Sciatic nerve (tissue), 2 donors: ENCODE measurements around the gene ZNHIT2. TPM values are rescaled to one million over a fixed set of nuclear protein-coding genes. Genes with fewer than 3 reads are reported as not detected.

Experiments used
- ATAC-seq: fragments of 200-7000 bp; cut with Tn5 transposase; one replicate; pipeline ENCODE4 v1.9.1; 2020; ENCODE audit warnings: mild to moderate bottlenecking, moderate library complexity
- DNase-seq: peaks from one replicate; pipeline ENCODE4 v3.0.0-alpha.2; 2020; ENCODE audit warnings: low spot score
- intact Hi-C: fragments of 100-400 bp; cut with DNase I; formaldehyde crosslinking; loops from one replicate; pipeline ENCODE4 v1.14.2; 2022
- total RNA-seq: library from RNA; stranded (reverse); fragmentation: NEBNext Ultra II Directional; extraction: Animal tissue kit (Norgen Biotek cat#: 25700); gene quantifications from one replicate; pipeline ENCODE4 v1.2.1, GENCODE V29; 2021
- donor health status: DM: no; HTN: no; CAD: no.
- donor health status: DM: no; HTN: no; CAD: no.

ZNHIT2 gene
- total RNA-seq, 1 donor from 2014 or later = 6.8 TPM

GRCh38 chr11:65111159-65111743, 6.2 kb downstream of the ZNHIT2 start:
- ATAC-seq (peak; percentile 1), DNase-seq (no peak)
- intact Hi-C loops = loop anchor here (10.0 kb wide), 2 partner anchors 96 to 186 kb away; partner anchors contain the start of genes ARL2 and PPP2R5B

- intact Hi-C loops = loop anchor here (10.0 kb wide), 2 partner anchors 96 to 186 kb away; partner anchors contain the start of genes ARL2 and PPP2R5B
- ATAC-seq (peak; percentile 73), DNase-seq (peak; percentile 96)
These were observed 7.1 kb downstream of the ZNHIT2 start for GRCh38 chr11:65110354-65110861.

- DNase-seq (peak; percentile 64), ATAC-seq (no peak)
- intact Hi-C loops = loop anchor here (10.0 kb wide), 2 partner anchors 95 to 185 kb away; partner anchors contain the start of genes ARL2 and PPP2R5B
These were observed 8.0 kb downstream of the ZNHIT2 start for GRCh38 chr11:65109231-65110198.

DNA sequence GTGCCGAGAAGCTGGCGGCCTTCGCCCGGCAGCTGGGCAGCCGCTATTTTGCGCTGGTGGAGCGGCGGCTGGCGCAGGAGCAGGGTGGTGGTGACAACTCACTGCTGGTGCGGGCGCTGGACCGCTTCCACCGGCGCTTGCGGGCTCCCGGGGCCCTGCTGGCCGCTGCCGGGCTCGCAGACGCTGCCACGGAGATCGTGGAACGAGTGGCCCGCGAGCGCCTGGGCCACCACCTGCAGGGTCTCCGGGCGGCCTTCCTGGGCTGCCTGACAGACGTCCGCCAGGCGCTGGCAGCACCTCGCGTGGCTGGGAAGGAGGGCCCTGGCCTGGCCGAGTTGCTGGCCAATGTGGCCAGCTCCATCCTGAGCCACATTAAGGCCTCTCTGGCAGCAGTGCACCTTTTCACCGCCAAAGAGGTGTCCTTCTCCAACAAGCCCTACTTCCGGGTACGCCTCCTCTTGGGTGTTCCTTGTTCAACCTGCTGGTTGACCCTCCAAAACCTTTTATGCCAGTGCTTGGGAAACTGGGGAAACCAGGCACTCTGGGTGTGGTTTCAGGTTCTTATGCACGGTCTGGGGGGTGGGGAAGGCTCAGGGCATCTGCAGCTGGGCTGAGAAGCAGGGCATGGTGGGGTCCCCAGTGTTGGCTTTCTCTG, 8.9 kb downstream of the ZNHIT2 start:
- intact Hi-C loops = no loop called here
- no peak for ATAC-seq
- DNase-seq = no peak

GRCh38 chr11:65107751-65108468, 9.6 kb downstream of the ZNHIT2 start:
- intact Hi-C loops = no loop called here
- no peak for ATAC-seq
- no peak for DNase-seq

DNA sequence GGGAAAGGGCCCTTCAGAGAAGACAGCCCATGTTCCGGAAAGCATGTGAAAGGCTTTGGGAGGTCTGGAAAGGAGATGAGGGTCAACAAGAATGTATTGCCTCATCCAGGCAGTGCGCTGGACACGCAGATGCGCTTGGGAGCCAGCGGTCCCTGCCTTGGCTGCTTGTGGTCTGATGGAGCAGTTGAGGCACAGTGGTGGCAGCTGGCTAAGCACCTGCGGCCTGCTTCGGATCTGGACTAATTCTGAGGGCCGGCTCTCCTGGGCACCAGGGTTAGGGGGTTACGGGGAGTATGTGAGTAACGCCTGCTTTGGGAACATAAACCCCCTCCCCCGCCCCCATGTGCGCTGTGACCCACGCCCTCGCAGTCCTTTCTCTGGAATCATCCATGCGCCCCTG, 10.4 kb downstream of the ZNHIT2 start:
- intact Hi-C loops = no loop called here
- DNase-seq = no peak
- ATAC-seq = no peak

- no peak for DNase-seq
- ATAC-seq = no peak
- intact Hi-C loops = no loop called here
These were observed 12.9 kb downstream of the ZNHIT2 start for GRCh38 chr11:65104628-65105027.

DNA sequence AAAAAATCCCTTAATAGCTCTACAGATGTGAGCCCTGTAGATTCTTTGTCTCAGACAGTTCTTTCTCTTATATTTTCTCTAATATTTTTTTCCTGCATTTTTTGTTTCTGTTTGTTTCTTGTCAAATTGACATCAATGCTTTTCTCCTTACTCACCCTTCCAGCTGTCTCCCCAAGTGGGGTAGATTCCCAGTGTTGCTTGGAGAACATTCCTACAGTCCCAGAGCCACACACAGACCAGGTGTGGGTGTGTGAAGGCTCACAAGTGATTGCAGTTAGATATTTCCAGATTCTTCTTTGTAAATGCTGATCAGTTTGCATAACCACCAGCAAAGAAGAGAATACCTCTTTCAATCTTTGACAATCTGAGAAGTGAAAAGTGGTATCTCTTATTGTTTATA, 14.0 kb downstream of the ZNHIT2 start:
- DNase-seq (no peak), ATAC-seq (no peak)
- intact Hi-C loops = no loop called here

GRCh38 chr11:65102142-65103095, 15.1 kb downstream of the ZNHIT2 start:
- DNase-seq (no peak), ATAC-seq (peak; percentile 76)
- intact Hi-C loops = no loop called here

DNA sequence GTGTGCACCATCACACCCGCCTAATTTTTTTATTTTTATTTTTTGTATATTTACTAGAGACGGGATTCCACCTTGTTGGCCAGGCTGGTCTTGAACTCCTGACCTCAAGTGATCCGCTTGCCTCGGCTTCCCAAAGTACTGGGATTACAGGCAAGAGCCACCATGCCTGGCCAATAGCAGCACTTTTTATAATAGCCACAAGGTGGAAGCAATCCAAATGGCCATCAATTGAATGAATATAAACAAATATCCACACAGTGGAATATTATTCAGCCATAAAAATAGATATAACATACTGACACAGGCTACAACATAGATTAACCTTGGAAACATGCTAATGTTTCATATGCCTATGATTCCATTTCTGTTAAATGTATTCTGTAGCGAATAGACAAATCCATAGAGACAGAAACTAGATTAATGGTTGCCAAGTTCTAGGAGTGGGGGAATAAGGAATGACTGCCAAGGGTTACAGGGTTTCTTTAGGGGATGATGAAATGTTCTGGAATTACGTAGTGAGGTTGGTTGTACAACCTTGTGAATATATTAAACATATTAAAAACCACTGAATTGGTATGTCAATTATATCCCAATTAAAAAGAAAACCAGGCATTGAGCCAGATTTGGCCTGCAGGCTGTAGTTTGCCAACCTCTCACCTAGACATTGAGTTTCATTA, 16.7 kb downstream of the ZNHIT2 start:
- no peak for DNase-seq
- intact Hi-C loops = no loop called here
- no peak for ATAC-seq

DNA sequence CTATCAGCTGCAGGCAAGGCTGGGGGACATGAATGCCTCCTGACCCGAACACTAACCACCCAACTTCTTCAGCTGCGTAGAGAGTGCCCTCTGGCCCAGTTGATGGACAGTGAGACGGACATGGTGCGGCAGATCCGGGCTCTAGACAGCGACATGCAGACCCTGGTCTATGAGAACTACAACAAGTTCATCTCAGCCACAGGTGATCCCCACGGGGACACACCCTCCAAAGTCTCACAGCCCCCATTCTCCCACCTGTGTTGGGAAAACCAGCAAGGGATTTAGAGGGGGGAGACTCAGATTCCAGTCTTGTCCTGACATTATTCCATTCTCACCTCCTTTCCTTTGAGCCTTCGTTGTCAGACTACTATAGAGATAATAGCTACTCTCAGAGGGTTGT, 20.6 kb downstream of the ZNHIT2 start:
- DNase-seq (no peak), ATAC-seq (no peak)
- intact Hi-C loops = no loop called here

DNA sequence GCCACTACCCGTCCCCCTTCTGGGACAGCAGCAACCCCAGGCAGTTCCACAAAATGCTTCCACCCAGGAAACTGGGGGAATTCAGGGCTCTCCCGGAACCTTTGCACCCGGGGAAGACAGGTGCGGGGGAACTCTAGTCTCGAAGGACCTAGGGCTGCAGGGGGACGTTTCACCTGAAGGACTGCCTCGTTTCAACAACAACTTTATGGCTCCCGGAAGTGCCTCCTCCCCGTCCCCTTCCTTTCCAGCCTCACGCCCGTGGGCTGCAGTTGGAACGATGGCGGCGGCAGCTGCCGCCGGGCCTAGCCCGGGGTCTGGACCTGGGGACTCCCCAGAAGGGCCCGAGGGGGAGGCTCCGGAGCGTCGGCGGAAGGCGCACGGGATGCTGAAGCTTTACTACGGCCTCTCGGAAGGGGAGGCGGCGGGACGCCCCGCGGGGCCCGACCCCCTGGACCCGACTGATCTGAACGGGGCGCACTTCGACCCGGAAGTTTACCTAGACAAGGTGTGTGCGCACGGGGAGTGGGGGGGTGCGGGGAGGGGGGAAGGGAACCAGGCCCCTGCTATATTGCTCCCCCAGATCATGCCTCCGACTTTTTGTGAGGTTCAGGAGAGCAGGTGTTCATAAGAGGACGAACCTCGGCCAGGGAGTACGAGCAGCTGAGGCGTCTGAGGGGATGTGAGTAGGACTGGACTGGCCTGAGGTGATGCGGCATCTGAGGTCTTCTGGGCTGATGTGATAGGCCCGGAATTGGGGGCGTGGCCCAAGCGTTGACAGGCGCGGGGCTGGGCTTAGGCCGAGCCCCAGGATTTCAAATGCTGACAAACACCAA, 21.3 kb downstream of the ZNHIT2 start, which contains the start of gene VPS51:
TSS of gene VPS51 (plus strand) at position 241 of the 833 bp plus-strand sequence. CDS start at position 278, 37 bp downstream.
- peak; percentile 90 for DNase-seq
- ATAC-seq = peak; percentile 97
- intact Hi-C loops = no loop called here

DNA sequence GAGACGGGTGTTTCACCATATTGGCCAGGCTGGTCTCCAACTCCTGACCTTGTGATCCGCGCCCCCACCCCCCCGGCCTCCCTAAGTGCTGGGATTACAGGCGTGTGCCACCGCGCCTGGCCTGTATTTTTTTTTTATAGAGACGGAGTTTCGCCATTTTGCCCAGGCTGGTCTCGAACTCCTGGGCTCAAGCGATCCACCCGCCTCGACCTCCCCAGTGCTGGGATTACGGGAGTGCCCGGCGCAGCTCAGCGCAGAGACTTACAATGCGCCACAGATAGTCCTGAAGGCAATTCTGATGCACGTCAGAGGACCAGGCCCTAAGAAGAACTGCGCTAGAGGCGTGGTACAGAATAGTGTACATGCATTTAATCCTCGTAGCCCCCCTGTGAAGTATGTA, 22.1 kb downstream of the ZNHIT2 start:
- DNase-seq = no peak
- no peak for ATAC-seq
- intact Hi-C loops = no loop called here

DNA sequence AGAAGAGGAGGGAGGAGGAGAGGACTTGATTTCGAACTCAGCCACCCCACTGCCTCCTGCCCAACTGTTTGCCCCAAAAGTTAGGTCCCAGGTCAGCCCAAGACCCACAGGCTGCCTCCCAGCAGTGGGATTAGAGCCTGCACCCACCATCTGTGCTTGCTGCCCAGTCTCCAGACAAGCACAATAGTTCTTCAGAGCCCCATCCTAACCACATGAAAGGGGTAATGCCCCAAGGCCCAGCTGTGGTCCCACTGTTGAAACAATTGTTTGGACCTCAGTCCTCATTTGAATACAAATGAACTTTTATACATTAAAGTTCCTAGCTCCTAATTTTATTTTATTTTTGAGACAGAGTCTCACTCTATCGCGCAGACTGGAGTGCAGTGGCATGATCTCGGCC, 26.9 kb downstream of the ZNHIT2 start:
- ATAC-seq = no peak
- intact Hi-C loops = no loop called here
- no peak for DNase-seq

DNA sequence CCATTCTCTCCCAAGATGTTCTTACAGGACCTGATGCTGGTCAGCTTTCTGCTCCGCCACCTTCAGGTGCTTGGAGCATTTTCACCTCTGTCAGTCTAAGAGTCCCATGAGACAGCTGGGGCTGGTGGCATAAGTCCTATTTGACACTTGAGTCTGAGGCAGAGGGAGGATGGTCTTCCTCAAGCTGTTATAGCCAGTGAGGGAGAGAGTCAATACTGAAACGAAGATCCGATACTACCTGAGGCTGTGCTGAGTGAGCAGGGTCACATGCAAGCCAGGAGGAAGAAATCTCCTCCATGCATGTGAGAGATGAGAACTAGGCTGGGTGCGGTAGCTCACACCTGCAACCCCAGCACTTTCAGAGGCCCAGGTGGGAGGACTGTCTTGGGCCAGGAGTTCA, 27.9 kb downstream of the ZNHIT2 start:
- intact Hi-C loops = no loop called here
- DNase-seq (no peak), ATAC-seq (no peak)

GRCh38 chr11:65087827-65088226, 29.7 kb downstream of the ZNHIT2 start:
- intact Hi-C loops = no loop called here
- DNase-seq (no peak), ATAC-seq (no peak)
